ENCODE measurements around the gene GRM8. TPM values are rescaled to one million over a fixed set of nuclear protein-coding genes. Genes with fewer than 3 reads are reported as not detected.

Gene GRM8
- total RNA-seq, 1 donor from 2014 or later = 2.2 TPM

DNA sequence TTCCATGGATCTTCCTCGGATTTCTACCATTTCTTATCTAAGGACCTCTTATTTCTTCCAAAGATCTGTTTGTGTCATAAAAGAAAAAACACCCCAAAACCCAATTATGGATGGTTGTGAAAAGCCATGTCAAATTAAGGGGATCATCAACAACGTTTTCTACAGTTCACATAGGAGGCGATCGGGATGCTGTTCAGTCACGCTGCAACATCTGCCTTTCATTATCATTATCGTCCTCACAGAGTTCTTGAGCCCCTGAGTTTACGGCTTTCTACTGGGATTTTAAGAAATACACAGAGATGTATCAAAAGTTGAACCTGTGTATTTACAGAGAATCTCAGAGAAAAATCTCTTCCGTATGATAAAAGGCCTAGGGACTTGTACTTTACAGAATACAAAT is 101.4 kb downstream of the GRM8 start:
- H3K4me3 Mint-ChIP-seq (ENCODE audit: unreplicated experiment) = no peak overlapping the region
- Histone ChIP-seq H3K36me3 (ENCODE audit: insufficient read depth, low read length) (no peaks in the 10 kb centered on the region), H3K27ac (ENCODE audit: low read depth, low read length) (no peak overlapping the region), H3K4me3 (ENCODE audit: insufficient read depth, low read depth, low read length) (no peak overlapping the region), H3K79me2 (ENCODE audit: insufficient read depth, low read length) (no peaks in the 10 kb centered on the region), H2AFZ (ENCODE audit: low read depth, low read length) (no peak overlapping the region), H3K27me3 (ENCODE audit: insufficient read depth, low read length) (no peaks in the 10 kb centered on the region), H3K4me2 (ENCODE audit: low read length) (no peak overlapping the region), H3K9ac (ENCODE audit: low read length) (no peak overlapping the region), H3K9me3 (ENCODE audit: insufficient read depth, low read depth, low read length) (no peaks in the 10 kb centered on the region), H4K20me1 (ENCODE audit: insufficient read depth, low read length) (no peaks in the 10 kb centered on the region), H3K4me1 (ENCODE audit: insufficient read depth, low read length) (no peaks in the 10 kb centered on the region)
- H3K27ac Mint-ChIP-seq (ENCODE audit: unreplicated experiment) = no peak overlapping the region
- no peaks in the 10 kb centered on the region for H3K4me1 Mint-ChIP-seq (ENCODE audit: low read depth, unreplicated experiment)
- FAIRE-seq (no peak), DNase-seq (ENCODE audit: low read depth) (no peak)
- no peaks in the 10 kb centered on the region for H3K36me3 Mint-ChIP-seq (ENCODE audit: low read depth, unreplicated experiment)
- H3K9me3 Mint-ChIP-seq (ENCODE audit: unreplicated experiment) = no peaks in the 10 kb centered on the region
- TF ChIP-seq, protein P1, sequence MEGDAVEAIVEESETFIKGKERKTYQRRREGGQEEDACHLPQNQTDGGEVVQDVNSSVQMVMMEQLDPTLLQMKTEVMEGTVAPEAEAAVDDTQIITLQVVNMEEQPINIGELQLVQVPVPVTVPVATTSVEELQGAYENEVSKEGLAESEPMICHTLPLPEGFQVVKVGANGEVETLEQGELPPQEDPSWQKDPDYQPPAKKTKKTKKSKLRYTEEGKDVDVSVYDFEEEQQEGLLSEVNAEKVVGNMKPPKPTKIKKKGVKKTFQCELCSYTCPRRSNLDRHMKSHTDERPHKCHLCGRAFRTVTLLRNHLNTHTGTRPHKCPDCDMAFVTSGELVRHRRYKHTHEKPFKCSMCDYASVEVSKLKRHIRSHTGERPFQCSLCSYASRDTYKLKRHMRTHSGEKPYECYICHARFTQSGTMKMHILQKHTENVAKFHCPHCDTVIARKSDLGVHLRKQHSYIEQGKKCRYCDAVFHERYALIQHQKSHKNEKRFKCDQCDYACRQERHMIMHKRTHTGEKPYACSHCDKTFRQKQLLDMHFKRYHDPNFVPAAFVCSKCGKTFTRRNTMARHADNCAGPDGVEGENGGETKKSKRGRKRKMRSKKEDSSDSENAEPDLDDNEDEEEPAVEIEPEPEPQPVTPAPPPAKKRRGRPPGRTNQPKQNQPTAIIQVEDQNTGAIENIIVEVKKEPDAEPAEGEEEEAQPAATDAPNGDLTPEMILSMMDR (IDR thresholded peaks at IDR 0.05; ENCODE audit: insufficient read depth, low read depth, low read length) = no peak
- TF ChIP-seq EZH2 (IDR thresholded peaks at IDR 0.05; ENCODE audit: insufficient read depth, low read length) = no peak
- peaks cover 3% of the 10 kb centered on the region for H3K27me3 Mint-ChIP-seq (ENCODE audit: low read depth, unreplicated experiment)

DNA sequence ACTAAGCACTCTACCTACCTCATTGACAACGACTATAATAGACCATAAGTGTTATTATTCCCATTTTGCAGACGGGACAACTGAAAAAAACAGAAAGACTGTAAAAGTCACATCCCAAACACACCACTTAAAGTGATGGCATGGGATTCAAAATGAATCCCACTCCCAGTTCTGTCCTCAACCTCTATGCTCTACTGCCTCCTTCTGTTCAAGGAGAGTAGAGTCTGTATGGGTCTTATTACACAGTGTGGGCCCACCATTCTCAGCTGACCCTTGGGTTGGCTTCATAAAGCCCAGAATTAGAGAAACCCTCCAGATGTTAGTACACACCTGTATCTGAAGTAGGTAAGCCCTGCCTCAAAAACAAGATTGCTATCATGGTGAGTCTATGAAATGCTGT is 102.2 kb downstream of the GRM8 start:
- no peaks in the 10 kb centered on the region for H3K27me3 Mint-ChIP-seq (ENCODE audit: low read depth, unreplicated experiment)
- Histone ChIP-seq H3K9me3 (ENCODE audit: insufficient read depth, low read depth, low read length) (no peaks in the 10 kb centered on the region), H3K4me3 (ENCODE audit: insufficient read depth, low read depth, low read length) (no peak overlapping the region), H4K20me1 (ENCODE audit: insufficient read depth, low read length) (no peaks in the 10 kb centered on the region), H3K36me3 (ENCODE audit: insufficient read depth, low read length) (no peaks in the 10 kb centered on the region), H3K27ac (ENCODE audit: low read depth, low read length) (no peak overlapping the region), H3K4me2 (ENCODE audit: low read length) (no peak overlapping the region), H3K9ac (ENCODE audit: low read length) (no peak overlapping the region), H3K79me2 (ENCODE audit: insufficient read depth, low read length) (no peaks in the 10 kb centered on the region), H2AFZ (ENCODE audit: low read depth, low read length) (no peak overlapping the region), H3K27me3 (ENCODE audit: insufficient read depth, low read length) (no peaks in the 10 kb centered on the region), H3K4me1 (ENCODE audit: insufficient read depth, low read length) (no peaks in the 10 kb centered on the region)
- no peaks in the 10 kb centered on the region for H3K36me3 Mint-ChIP-seq (ENCODE audit: low read depth, unreplicated experiment)
- TF ChIP-seq, protein P1 (IDR thresholded peaks at IDR 0.05; ENCODE audit: insufficient read depth, low read depth, low read length) = no peak
- no peak for TF ChIP-seq EZH2 (IDR thresholded peaks at IDR 0.05; ENCODE audit: insufficient read depth, low read length)
- FAIRE-seq (no peak), DNase-seq (ENCODE audit: low read depth) (no peak)
- H3K4me3 Mint-ChIP-seq (ENCODE audit: unreplicated experiment) = no peak overlapping the region
- H3K27ac Mint-ChIP-seq (ENCODE audit: unreplicated experiment) = no peak overlapping the region
- H3K9me3 Mint-ChIP-seq (ENCODE audit: unreplicated experiment) = no peaks in the 10 kb centered on the region
- no peaks in the 10 kb centered on the region for H3K4me1 Mint-ChIP-seq (ENCODE audit: low read depth, unreplicated experiment)

DNA sequence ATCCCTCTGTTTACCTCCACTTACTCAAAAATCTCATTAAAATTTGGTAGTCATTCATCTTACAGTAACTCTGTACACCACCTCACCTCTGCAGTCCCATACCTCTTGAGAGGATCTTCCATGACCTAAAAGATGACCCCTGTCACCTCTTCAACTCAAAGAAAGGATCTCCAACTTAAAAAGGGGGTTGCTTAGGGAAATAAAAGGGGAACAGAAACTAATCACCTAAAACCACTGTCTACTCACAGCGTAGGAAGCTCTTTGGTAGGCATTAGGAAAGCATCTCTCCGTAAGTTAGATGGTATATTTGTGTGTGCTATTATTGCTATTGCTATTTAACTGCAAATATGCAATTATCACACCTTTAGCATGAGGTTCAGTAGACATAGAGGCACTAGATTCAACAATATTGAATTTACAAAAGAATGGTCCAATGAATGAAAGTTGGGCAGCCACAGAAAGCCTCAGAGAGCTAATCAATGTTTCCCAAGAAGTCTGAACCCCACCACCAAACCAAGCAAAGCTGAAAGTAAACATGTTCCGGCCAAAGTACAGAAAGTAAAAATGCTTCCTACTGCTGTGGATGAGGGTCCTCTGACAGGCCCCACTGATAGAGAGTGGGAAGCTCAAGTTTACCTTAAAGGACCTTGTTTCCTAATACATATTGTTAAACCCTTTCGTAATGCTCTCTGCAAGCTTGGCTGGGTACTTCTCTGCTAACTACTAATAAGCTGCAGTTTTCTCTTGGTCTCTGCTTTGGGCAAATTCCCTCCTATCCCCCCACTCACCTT is 105.8 kb downstream of the GRM8 start:
- H3K4me1 Mint-ChIP-seq (ENCODE audit: low read depth, unreplicated experiment) = no peaks in the 10 kb centered on the region
- no peaks in the 10 kb centered on the region for H3K9me3 ChIP-seq (ENCODE audit: insufficient read depth, low read depth, low read length)
- no peaks in the 10 kb centered on the region for H3K27me3 Mint-ChIP-seq (ENCODE audit: low read depth, unreplicated experiment)
- TF ChIP-seq, protein P1 (IDR thresholded peaks at IDR 0.05; ENCODE audit: insufficient read depth, low read depth, low read length) = no peak
- no peak for TF ChIP-seq EZH2 (IDR thresholded peaks at IDR 0.05; ENCODE audit: insufficient read depth, low read length)
- FAIRE-seq = no peak
- H3K27ac Mint-ChIP-seq (ENCODE audit: unreplicated experiment) = no peak overlapping the region
- no peak overlapping the region for H3K4me3 ChIP-seq (ENCODE audit: insufficient read depth, low read depth, low read length)
- H3K27me3 ChIP-seq (ENCODE audit: insufficient read depth, low read length) = no peaks in the 10 kb centered on the region
- H3K27ac ChIP-seq (ENCODE audit: low read depth, low read length) = no peak overlapping the region
- no peak overlapping the region for H2AFZ ChIP-seq (ENCODE audit: low read depth, low read length)
- no peak overlapping the region for H3K4me3 Mint-ChIP-seq (ENCODE audit: unreplicated experiment)
- no peaks in the 10 kb centered on the region for H3K36me3 Mint-ChIP-seq (ENCODE audit: low read depth, unreplicated experiment)
- H4K20me1 ChIP-seq (ENCODE audit: insufficient read depth, low read length) = no peaks in the 10 kb centered on the region
- H3K79me2 ChIP-seq (ENCODE audit: insufficient read depth, low read length) = no peaks in the 10 kb centered on the region
- no peaks in the 10 kb centered on the region for H3K4me1 ChIP-seq (ENCODE audit: insufficient read depth, low read length)
- no peak for DNase-seq (ENCODE audit: low read depth)
- H3K4me2 ChIP-seq (ENCODE audit: low read length) = no peak overlapping the region
- no peaks in the 10 kb centered on the region for H3K36me3 ChIP-seq (ENCODE audit: insufficient read depth, low read length)
- no peaks in the 10 kb centered on the region for H3K9me3 Mint-ChIP-seq (ENCODE audit: unreplicated experiment)
- H3K9ac ChIP-seq (ENCODE audit: low read length) = no peak overlapping the region

All from astrocyte (in vitro differentiated cells and primary cell).